Measurements from ENCODE around the gene TMBIM4. TPM values are rescaled to one million over a fixed set of nuclear protein-coding genes. Genes with fewer than 3 reads are reported as not detected.

TMBIM4 gene
- total and polyA plus RNA-seq, 4 donors, result 58.6 to 154 (median 102) TPM

- H3K9me3 ChIP-seq (ENCODE audit: control insufficient read depth in 4 of 4, low read length in 3 of 4), result no peaks in the 10 kb centered on the region
- DNase-seq (ENCODE audit: low spot score), result no peak
- H3K9ac ChIP-seq (ENCODE audit: low read depth in 1 of 2, low read length in 2 of 2), result no peak overlapping the region
- H3K36me3 ChIP-seq (ENCODE audit: control insufficient read depth in 4 of 4, insufficient read depth in 3 of 4, low read depth in 1 of 4, low read length in 3 of 4), result peaks cover 0 to 1% (median 0%) of the 10 kb centered on the region in 4 donors
- no peak overlapping the region for H3K4me3 ChIP-seq (ENCODE audit: low read depth in 1 of 3, low read length in 3 of 3)
- H3K27ac ChIP-seq (ENCODE audit: low read depth in 1 of 2, low read length in 2 of 2), result no peak overlapping the region
- TF ChIP-seq FOXA1 (IDR thresholded peaks at IDR 0.05) (no peak), ATF3 (IDR thresholded peaks at IDR 0.05) (no peak), MAX (IDR thresholded peaks at IDR 0.05) (no peak), HNF4G (IDR thresholded peaks at IDR 0.05) (no peak), EGR1 (IDR thresholded peaks at IDR 0.05; ENCODE audit: low read depth in 2 of 2) (no peak), YY1 (IDR thresholded peaks at IDR 0.05) (no peak), NR2F2 (IDR thresholded peaks at IDR 0.05) (no peak), ZBTB33 (IDR thresholded peaks at IDR 0.05) (no peak), GABPA (IDR thresholded peaks at IDR 0.05 in 1 of 2, conservative IDR thresholded peaks at IDR 0.05 in 1 of 2) (no peak), JUND (IDR thresholded peaks at IDR 0.05) (no peak), CTCF (IDR thresholded peaks at IDR 0.05; ENCODE audit: low read depth, low read length, missing input control) (no peak), HNF4A (conservative IDR thresholded peaks at IDR 0.05) (no peak), TAF1 (conservative IDR thresholded peaks at IDR 0.05) (no peak), RAD21 (IDR thresholded peaks at IDR 0.05) (no peak), SP1 (IDR thresholded peaks at IDR 0.05) (no peak)
- peaks cover 2 to 12% (median 7%) of the 10 kb centered on the region in 4 donors for H3K4me1 ChIP-seq (ENCODE audit: control insufficient read depth in 4 of 4, insufficient read depth in 4 of 4, low read length in 3 of 4)
- WGBS, result 69% methylated on average over 2 of the region's 2 CpGs
- no peaks in the 10 kb centered on the region for H3K27me3 ChIP-seq (ENCODE audit: control insufficient read depth in 4 of 4, insufficient read depth in 4 of 4, low read length in 3 of 4)
Observed at GRCh38 chr12:66166561-66166960, 3.2 kb downstream of the TMBIM4 start.

- Histone ChIP-seq H3K36me3 (ENCODE audit: control insufficient read depth in 4 of 4, insufficient read depth in 3 of 4, low read depth in 1 of 4, low read length in 3 of 4) (peaks cover 0 to 3% (median 0%) of the 10 kb centered on the region in 4 donors), H3K27me3 (ENCODE audit: control insufficient read depth in 4 of 4, insufficient read depth in 4 of 4, low read length in 3 of 4) (no peaks in the 10 kb centered on the region), H3K9ac (ENCODE audit: low read depth in 1 of 2, low read length in 2 of 2) (no peak overlapping the region), H3K9me3 (ENCODE audit: control insufficient read depth in 4 of 4, low read length in 3 of 4) (no peaks in the 10 kb centered on the region), H3K4me1 (ENCODE audit: control insufficient read depth in 4 of 4, insufficient read depth in 4 of 4, low read length in 3 of 4) (peaks cover 2 to 11% (median 6%) of the 10 kb centered on the region in 4 donors), H3K4me3 (ENCODE audit: low read depth in 1 of 3, low read length in 3 of 3) (no peak overlapping the region), H3K27ac (ENCODE audit: low read depth in 1 of 2, low read length in 2 of 2) (no peak overlapping the region)
- WGBS, result 100% methylated on average over 2 of the region's 2 CpGs
- no peak for DNase-seq (ENCODE audit: low spot score)
- TF ChIP-seq RXRA (IDR thresholded peaks at IDR 0.05) (no peak), CTCF (IDR thresholded peaks at IDR 0.05; ENCODE audit: low read depth, low read length, missing input control) (no peak), GABPA (IDR thresholded peaks at IDR 0.05 in 1 of 2, conservative IDR thresholded peaks at IDR 0.05 in 1 of 2) (no peak), RAD21 (IDR thresholded peaks at IDR 0.05) (no peak), REST (IDR thresholded peaks at IDR 0.05) (no peak), TAF1 (conservative IDR thresholded peaks at IDR 0.05) (no peak), SP1 (IDR thresholded peaks at IDR 0.05) (no peak), MAX (IDR thresholded peaks at IDR 0.05) (no peak)
Observed at GRCh38 chr12:66165141-66165540, 4.7 kb downstream of the TMBIM4 start.
